VCaP (cell line): ENCODE data around the gene KAT7.

Experiments
- H3K27ac ChIP-seq: fragments of 450-650 bp; 2 replicates; pipeline ENCODE4 v1.5.1; 2017
- TF ChIP-seq, protein P1 (sequence below): fragments of 450-650 bp; conservative IDR thresholded peaks from 2 replicates; pipeline ENCODE4 v1.5.1; 2017; ENCODE audit warnings: mild to moderate bottlenecking, moderate library complexity

Gene KAT7

DNA sequence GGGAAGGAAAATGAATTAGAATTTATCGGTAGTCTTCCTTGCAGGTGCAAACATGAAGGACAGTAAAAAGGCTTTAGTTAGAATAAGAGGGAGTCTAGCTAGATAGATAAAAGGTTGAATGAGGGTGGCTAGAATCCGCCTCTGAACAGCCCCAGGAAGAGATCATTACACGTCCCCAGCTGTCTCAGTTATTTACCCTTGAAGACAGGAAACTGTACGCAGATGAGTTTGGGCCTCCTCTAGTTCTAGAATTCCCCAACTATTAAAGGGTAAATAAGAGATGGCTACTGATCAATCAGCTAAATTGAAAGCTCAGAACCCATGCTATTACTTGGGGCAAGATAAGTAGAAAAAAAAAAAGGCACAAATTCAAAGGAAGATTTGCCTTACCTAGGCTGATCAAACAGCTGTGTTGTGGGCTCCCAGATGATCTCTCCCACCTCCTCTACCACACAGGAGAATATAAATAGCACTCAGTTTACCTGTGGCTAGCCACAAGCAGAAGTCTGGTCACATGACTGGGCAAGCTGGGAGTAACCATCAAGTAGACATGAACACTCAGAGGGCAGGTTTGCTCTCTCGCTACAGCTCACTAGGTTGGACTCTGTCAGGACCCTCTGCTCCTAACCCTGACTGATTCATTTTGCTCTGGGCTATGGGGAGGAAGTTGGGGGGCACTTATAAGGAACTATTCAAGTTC lies 41.5 kb upstream of the KAT7 start:
- TF ChIP-seq, protein P1, sequence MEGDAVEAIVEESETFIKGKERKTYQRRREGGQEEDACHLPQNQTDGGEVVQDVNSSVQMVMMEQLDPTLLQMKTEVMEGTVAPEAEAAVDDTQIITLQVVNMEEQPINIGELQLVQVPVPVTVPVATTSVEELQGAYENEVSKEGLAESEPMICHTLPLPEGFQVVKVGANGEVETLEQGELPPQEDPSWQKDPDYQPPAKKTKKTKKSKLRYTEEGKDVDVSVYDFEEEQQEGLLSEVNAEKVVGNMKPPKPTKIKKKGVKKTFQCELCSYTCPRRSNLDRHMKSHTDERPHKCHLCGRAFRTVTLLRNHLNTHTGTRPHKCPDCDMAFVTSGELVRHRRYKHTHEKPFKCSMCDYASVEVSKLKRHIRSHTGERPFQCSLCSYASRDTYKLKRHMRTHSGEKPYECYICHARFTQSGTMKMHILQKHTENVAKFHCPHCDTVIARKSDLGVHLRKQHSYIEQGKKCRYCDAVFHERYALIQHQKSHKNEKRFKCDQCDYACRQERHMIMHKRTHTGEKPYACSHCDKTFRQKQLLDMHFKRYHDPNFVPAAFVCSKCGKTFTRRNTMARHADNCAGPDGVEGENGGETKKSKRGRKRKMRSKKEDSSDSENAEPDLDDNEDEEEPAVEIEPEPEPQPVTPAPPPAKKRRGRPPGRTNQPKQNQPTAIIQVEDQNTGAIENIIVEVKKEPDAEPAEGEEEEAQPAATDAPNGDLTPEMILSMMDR, result no peak

DNA sequence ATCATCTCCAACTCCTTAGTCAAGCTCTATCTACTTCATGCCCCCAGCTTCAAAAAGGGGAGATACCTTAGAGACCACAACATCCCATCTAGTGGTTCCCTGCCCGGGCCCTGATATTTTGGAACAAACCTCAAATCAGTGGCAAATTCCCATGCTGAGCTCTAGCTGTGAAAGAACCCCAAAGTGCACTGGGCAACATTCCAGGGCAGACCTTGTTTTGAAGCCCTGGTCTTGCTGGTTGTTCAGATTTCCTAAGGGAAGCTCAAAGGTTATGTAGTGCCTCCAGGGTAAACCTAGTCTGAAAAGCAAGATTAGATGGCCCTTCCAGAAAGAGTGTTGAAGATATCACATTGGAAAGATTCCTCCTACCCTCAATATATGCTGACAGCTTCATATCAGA lies 40.8 kb upstream of the KAT7 start:
- TF ChIP-seq, protein P1, result no peak
- no peak overlapping the region for H3K27ac ChIP-seq

More for the DNA sequence above, 41.5 kb upstream of the KAT7 start:
- H3K27ac ChIP-seq, result no peak overlapping the region

DNA sequence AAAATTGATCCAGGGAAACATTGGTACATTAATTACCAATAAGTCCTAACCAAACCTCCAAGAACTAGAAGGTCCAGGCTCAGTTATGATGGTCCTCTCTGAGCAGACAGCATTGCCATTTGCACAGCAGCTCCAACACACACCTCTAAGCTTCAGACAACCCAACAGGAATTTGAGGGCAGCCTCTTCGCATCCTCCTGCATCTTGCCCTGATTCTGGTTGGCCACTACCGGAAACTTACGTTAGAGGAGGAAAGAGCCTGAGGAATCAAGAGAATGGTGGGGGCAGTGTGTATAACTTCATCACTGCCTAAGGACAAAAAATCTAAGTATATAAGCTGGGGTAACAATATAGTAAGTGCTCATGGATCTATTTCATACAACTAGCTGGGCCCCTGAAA lies 40.3 kb upstream of the KAT7 start:
- TF ChIP-seq, protein P1, result no peak
- H3K27ac ChIP-seq, result no peak overlapping the region

DNA sequence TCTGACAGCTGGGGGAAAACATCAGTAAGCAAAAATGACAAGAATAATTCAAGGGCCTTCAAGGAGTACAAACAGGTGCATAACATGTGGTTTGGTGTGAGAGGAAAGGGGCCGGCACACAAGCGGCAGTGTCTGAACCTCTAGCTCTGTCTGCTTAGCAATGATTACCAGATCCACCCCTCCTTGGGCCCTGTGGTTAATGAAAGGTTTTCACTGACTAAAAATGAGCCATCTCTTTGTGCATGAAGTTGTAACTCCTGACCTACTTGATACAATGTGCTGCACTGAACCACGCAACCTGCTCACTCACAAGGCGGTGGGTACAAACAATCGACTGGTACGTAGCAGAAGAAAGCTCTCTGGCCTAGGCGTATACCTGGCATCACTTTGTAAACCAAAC lies 39.7 kb upstream of the KAT7 start:
- TF ChIP-seq, protein P1, result no peak
- no peak overlapping the region for H3K27ac ChIP-seq

DNA sequence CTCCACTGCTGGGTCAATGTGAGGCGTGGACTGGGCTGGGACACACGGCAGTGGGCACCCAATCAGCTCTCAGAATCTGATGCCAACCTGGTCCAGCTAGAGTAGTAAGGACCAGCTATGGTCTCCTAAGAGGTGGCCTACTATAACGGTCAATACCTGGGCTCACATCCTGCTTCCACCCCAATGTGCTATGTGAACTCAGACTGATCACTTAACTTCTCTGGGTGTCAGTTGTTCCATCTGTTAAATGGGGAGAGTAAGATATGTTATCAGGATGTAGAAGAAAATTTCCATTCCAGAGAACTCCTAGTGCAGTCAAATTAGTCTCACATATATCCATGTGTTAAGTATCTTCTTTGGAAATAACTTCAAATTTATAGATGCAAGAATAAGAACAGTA lies 38.8 kb upstream of the KAT7 start:
- H3K27ac ChIP-seq, result no peak overlapping the region
- TF ChIP-seq, protein P1, result no peak

DNA sequence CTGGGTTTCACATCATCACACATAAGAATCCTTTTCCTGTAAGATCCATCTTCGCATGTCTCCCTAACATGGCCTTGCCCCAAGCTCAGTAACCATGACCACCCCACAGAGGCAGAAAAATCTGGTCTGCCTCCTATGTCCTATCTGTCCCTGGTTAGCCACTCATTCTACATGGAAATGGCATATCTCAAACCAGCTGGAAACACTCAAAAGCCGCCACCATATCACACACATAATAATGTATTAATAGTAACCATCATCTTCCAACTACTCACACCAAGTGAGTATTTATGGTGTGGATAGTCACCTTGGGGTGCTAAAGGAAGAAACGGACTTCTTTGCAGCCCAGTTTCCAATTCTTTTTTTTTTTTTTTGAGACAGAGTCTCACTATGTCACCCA lies 36.0 kb upstream of the KAT7 start:
- TF ChIP-seq, protein P1, result no peak
- H3K27ac ChIP-seq, result no peak overlapping the region

DNA sequence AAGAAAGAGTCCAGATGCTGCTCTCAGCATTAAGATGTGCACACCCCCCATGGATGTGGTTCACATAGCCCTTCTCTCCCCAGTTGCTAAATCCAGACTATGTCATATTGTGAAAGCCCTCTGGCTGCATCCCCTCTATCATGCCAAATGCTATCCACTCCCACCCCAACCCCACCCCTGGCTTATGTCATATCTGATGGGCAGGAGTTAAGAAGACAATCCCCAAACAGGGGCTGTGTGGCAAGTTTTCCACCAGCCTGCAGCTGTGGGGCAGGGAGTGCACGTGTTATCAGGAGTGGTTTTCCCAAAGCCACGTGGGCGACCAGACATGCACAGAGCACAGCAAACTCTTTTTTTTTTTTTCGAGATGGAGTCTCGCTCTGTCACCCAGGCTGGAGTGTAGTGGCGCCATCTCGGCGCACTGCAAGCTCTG lies 34.5 kb upstream of the KAT7 start:
- H3K27ac ChIP-seq, result no peak overlapping the region
- TF ChIP-seq, protein P1, result no peak
